OCI-M1 (cell line): Measurements from ENCODE around the gene MAN1A2.

Source experiments
- DNase-seq: peaks from one replicate; lab custom pipeline; 2025; lab: John Stamatoyannopoulos, UW

The MAN1A2 gene

GRCh38 chr1:117576236-117576635 lies 209.0 kb downstream of the MAN1A2 start:
- no peak for DNase-seq

- no peak for DNase-seq
Observed at GRCh38 chr1:117577191-117577885, 210.1 kb downstream of the MAN1A2 start.

- DNase-seq, result no peak
Observed at GRCh38 chr1:117578466-117578865, 211.2 kb downstream of the MAN1A2 start.
